Vagina (tissue), 2 donors: ENCODE results near the gene LRRC72. TPM values are rescaled to one million over a fixed set of nuclear protein-coding genes. Genes with fewer than 3 reads are reported as not detected.

Source experiments
- DNase-seq, 2 donors: peaks; one replicate each; pipeline ENCODE4 v3.0.0-alpha.2; 2017; ENCODE audit errors: extremely low spot score in 2 of 2
- H3K27ac ChIP-seq: fragments of 200-600 bp; sonication (generic); one replicate; pipeline ENCODE4 v1.5.1; 2019
- H3K27me3 ChIP-seq: fragments of 200-600 bp; sonication (generic); one replicate; pipeline ENCODE4 v1.5.1; 2019
- H3K36me3 ChIP-seq, 2 donors: fragments of 200-600 bp; sonication (generic); one replicate each; pipeline ENCODE4 v1.5.1; 2017 to 2019
- H3K4me1 ChIP-seq: fragments of 200-600 bp; sonication (generic); one replicate; pipeline ENCODE4 v1.5.1; 2019
- H3K4me3 ChIP-seq, 2 donors: fragments of 200-600 bp; sonication (generic); 1 replicate in 1 of 2; 2 replicates in 1 of 2; pipeline ENCODE4 v1.5.1; 2016 to 2019
- H3K9me3 ChIP-seq: fragments of 200-600 bp; sonication (generic); one replicate; pipeline ENCODE4 v1.5.1; 2019
- POLR2A ChIP-seq, 2 donors: fragments of 450-650 bp; IDR thresholded peaks; one replicate each; pipeline ENCODE4 v1.6.1; 2017; ENCODE audit warnings: antibody characterized with exemption in 2 of 2, mild to moderate bottlenecking in 2 of 2, moderate library complexity in 2 of 2
- POLR2AphosphoS5 ChIP-seq, 2 donors: sonication (generic); formaldehyde crosslinking; IDR thresholded peaks; one replicate each; pipeline ENCODE4 v1.9.0; 2017; ENCODE audit warnings: antibody characterized with exemption in 2 of 2, mild to moderate bottlenecking in 2 of 2, low read depth in 1 of 2; ENCODE audit not compliant: insufficient read depth in 1 of 2
- intact Hi-C: fragments of 100-400 bp; cut with DNase I; formaldehyde crosslinking; loops from one replicate; pipeline ENCODE4 v1.15.1; 2023
- total RNA-seq: library from RNA; depleted of rRNA; stranded (reverse); fragments of >200 nt; gene quantifications from one replicate; pipeline ENCODE4 v1.2.3, GENCODE V29; 2016
- TF ChIP-seq, protein P1 (sequence below), 3 experiments: fragments of 450-650 bp in 2 of 3; fragments of 200-600 bp in 1 of 3; sonication (generic) in 1 of 3; IDR thresholded peaks; one replicate each; pipeline ENCODE4 v1.5.1; 2017 to 2019; ENCODE audit warnings: antibody characterized with exemption in 3 of 3, mild to moderate bottlenecking in 2 of 3, moderate library complexity in 2 of 3

Gene LRRC72
- total RNA-seq, 1 donor from 2014 or later = not detected

- Histone ChIP-seq H3K9me3 (no peaks in the 10 kb centered on the region), H3K4me1 (no peaks in the 10 kb centered on the region), H3K4me3 (no peak overlapping the region), H3K36me3 (no peaks in the 10 kb centered on the region), H3K27ac (no peak overlapping the region), H3K27me3 (no peaks in the 10 kb centered on the region)
- DNase-seq = no peak
- intact Hi-C loops = loop anchor here (10.0 kb wide), 1 partner anchor 488 kb away; no protein-coding TSS in a partner anchor
- TF ChIP-seq, protein P1, sequence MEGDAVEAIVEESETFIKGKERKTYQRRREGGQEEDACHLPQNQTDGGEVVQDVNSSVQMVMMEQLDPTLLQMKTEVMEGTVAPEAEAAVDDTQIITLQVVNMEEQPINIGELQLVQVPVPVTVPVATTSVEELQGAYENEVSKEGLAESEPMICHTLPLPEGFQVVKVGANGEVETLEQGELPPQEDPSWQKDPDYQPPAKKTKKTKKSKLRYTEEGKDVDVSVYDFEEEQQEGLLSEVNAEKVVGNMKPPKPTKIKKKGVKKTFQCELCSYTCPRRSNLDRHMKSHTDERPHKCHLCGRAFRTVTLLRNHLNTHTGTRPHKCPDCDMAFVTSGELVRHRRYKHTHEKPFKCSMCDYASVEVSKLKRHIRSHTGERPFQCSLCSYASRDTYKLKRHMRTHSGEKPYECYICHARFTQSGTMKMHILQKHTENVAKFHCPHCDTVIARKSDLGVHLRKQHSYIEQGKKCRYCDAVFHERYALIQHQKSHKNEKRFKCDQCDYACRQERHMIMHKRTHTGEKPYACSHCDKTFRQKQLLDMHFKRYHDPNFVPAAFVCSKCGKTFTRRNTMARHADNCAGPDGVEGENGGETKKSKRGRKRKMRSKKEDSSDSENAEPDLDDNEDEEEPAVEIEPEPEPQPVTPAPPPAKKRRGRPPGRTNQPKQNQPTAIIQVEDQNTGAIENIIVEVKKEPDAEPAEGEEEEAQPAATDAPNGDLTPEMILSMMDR (IDR thresholded peaks at IDR 0.05) = no peak
- no peak for TF ChIP-seq POLR2A (IDR thresholded peaks at IDR 0.05)
Observed at GRCh38 chr7:16562456-16563220, 36.0 kb downstream of the LRRC72 start.

- intact Hi-C loops = loop anchor here (10.0 kb wide), 1 partner anchor 489 kb away; no protein-coding TSS in a partner anchor
- TF ChIP-seq, protein P1 (IDR thresholded peaks at IDR 0.05) = no peak
- no peak for TF ChIP-seq POLR2AphosphoS5 (IDR thresholded peaks at IDR 0.05; ENCODE audit: insufficient read depth in 1 of 2, low read depth in 1 of 2)
- TF ChIP-seq POLR2A (IDR thresholded peaks at IDR 0.05) = no peak
- H3K4me3 ChIP-seq = no peak overlapping the region
Observed at GRCh38 chr7:16563281-16564022, 36.8 kb downstream of the LRRC72 start.

DNA sequence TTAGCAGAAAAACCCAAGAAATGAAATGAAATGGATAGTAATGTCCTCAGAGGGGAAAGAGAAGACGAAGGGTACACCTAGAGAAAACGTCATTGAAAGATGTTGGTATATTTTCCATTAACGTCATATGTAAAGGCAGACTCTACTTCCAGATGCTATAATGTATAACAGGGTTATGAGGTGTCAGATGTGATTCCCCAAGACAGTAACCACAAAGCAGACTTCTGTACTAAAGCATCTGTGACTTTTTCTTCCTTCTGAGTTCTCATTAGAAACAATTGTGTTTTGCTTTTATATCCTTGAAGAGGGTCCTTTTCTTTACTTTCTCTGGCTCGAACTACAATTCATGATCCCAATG, 37.4 kb downstream of the LRRC72 start:
- Histone ChIP-seq H3K27me3 (no peaks in the 10 kb centered on the region), H3K9me3 (no peaks in the 10 kb centered on the region), H3K4me3 (no peak overlapping the region), H3K36me3 (no peaks in the 10 kb centered on the region), H3K4me1 (no peaks in the 10 kb centered on the region), H3K27ac (no peak overlapping the region)
- DNase-seq = no peak
- TF ChIP-seq POLR2A (IDR thresholded peaks at IDR 0.05) (no peak), POLR2AphosphoS5 (IDR thresholded peaks at IDR 0.05; ENCODE audit: insufficient read depth in 1 of 2, low read depth in 1 of 2) (no peak)
- TF ChIP-seq, protein P1 (IDR thresholded peaks at IDR 0.05) = no peak
- intact Hi-C loops = loop anchor here (10.0 kb wide), 1 partner anchor 489 kb away; no protein-coding TSS in a partner anchor

More at GRCh38 chr7:16563281-16564022, 36.8 kb downstream of the LRRC72 start:
- Histone ChIP-seq H3K27me3 (no peaks in the 10 kb centered on the region), H3K4me1 (no peaks in the 10 kb centered on the region), H3K36me3 (no peaks in the 10 kb centered on the region), H3K9me3 (no peaks in the 10 kb centered on the region), H3K27ac (no peak overlapping the region)
- no peak for DNase-seq

GRCh38 chr7:16564909-16565426, 38.3 kb downstream of the LRRC72 start:
- Histone ChIP-seq H3K9me3 (no peaks in the 10 kb centered on the region), H3K4me3 (no peak overlapping the region), H3K36me3 (no peaks in the 10 kb centered on the region), H3K4me1 (no peaks in the 10 kb centered on the region), H3K27ac (no peak overlapping the region), H3K27me3 (no peaks in the 10 kb centered on the region)
- no peak for DNase-seq
- intact Hi-C loops = loop anchor here (10.0 kb wide), 1 partner anchor 490 kb away; no protein-coding TSS in a partner anchor
- TF ChIP-seq, protein P1 (IDR thresholded peaks at IDR 0.05) = peak; percentile 11 to 50 (median 37)
- peak in 1 of 2 donors; percentile 16 for TF ChIP-seq POLR2AphosphoS5 (IDR thresholded peaks at IDR 0.05; ENCODE audit: insufficient read depth in 1 of 2, low read depth in 1 of 2)
- no peak for TF ChIP-seq POLR2A (IDR thresholded peaks at IDR 0.05)
